Suprapubic skin (tissue), 4 donors: ENCODE measurements around the gene SLC39A2.

Source experiments
- POLR2A ChIP-seq, 2 donors: fragments of 450-650 bp; IDR thresholded peaks; one replicate each; pipeline ENCODE4 v1.6.1; 2017; ENCODE audit warnings: antibody characterized with exemption in 2 of 2, mild to moderate bottlenecking in 2 of 2, moderate library complexity in 2 of 2
- POLR2AphosphoS5 ChIP-seq, 3 donors: sonication (generic); formaldehyde crosslinking; IDR thresholded peaks; one replicate each; pipeline ENCODE4 v1.6.1; 2017; ENCODE audit warnings: antibody characterized with exemption in 3 of 3

- TF ChIP-seq POLR2A (IDR thresholded peaks at IDR 0.05) (no peak), POLR2AphosphoS5 (IDR thresholded peaks at IDR 0.05) (no peak)
Measured at GRCh38 chr14:20997115-20997514, 2.0 kb upstream of the SLC39A2 start.
